Measurements from ENCODE around the gene CFAP65. TPM values are rescaled to one million over a fixed set of nuclear protein-coding genes. Genes with fewer than 3 reads are reported as not detected.

CFAP65 gene
- total and polyA plus RNA-seq, 2 of the 13 experiments (the other 11 are each of a cell fraction or from before 2014, with no cell fraction given) = 0.05 TPM; not detected in 1

DNA sequence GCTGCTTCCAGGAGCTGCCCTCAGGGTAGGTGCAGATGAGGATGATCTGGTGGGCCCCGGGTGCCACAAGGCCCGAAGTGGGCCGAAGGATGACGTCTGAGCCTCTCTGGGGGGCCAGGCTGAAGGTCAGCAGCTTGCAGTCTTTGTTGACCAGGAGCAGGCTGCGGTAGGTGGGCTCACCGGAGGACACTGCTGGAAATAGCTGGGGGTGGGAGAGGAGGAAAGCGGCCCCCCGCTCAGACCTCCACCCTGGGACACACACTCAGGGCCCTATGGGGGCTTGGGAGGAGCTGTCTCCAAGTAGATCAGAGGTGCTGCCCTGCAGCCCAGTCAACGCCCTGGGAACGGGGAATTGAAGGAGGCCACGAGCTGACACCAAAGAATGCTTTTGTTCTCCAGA lies 17.3 kb downstream of the CFAP65 start:
- in situ Hi-C loops (cut with HindIII; ENCODE audit: extremely low pct_ligation_motif_present, low pct_unique_long_range_greater_than_20kb) = no loop called here

GRCh38 chr2:219023045-219023605 lies 18.2 kb downstream of the CFAP65 start:
- peaks cover 19% of the 10 kb centered on the region; the same call in 1 of the 2 replicates for H4K20me1 ChIP-seq (ENCODE audit: insufficient read depth, low read length)
- DNase-seq (ENCODE audit: low spot score) (no peak), FAIRE-seq (no peak), ATAC-seq (no peak)
- intact Hi-C loops (cut with micrococcal nuclease; ENCODE audit: unreplicated experiment) (no loop called here), in situ Hi-C loops (cut with HindIII; ENCODE audit: extremely low pct_ligation_motif_present, low pct_unique_long_range_greater_than_20kb) (no loop called here)
- no TSS peak for BruUV-seq (replicated peaks)
- no peaks in the 10 kb centered on the region for H3K79me2 ChIP-seq (ENCODE audit: insufficient read depth, low read length)
- no peaks in the 10 kb centered on the region for H3K36me3 ChIP-seq (replicated peaks in 1 of 2; ENCODE audit: control insufficient read depth in 1 of 2, insufficient read depth in 2 of 2, low read length in 2 of 2)
- no peaks in the 10 kb centered on the region for H3K4me1 ChIP-seq (ENCODE audit: insufficient read depth, low read length)
- ChIA-PET CTCF (ENCODE audit: low intra/inter-chr PET ratio, low total read pairs) (no interaction called here), POLR2A (no interaction called here)
- WGBS (ENCODE audit: low lambda C conversion rate) = 34% methylated on average over 12 of the region's 12 CpGs
- no peak overlapping the region for H2AFZ ChIP-seq (ENCODE audit: low read length)
- H3K27ac ChIP-seq (ENCODE audit: extremely low read length, insufficient read depth, low read length) = no peak overlapping the region
- H3K4me3 ChIP-seq (replicated peaks in 1 of 3; ENCODE audit: insufficient read depth in 1 of 3, low read depth in 2 of 3, low read length in 3 of 3) = no peak overlapping the region
- H3K9ac ChIP-seq (ENCODE audit: insufficient read depth, low read depth, low read length) = no peak overlapping the region
- H3K4me2 ChIP-seq (ENCODE audit: low read depth, low read length) = no peak overlapping the region
- H3K9me3 ChIP-seq (ENCODE audit: low read length) = no peaks in the 10 kb centered on the region
- H3K27me3 ChIP-seq (ENCODE audit: control insufficient read depth in 1 of 2, insufficient read depth in 2 of 2, low read length in 2 of 2) = peaks cover 40 to 94% of the 10 kb centered on the region in 2 experiments
- no peak for TF ChIP-seq AGO2 (optimal IDR thresholded peaks at IDR 0.05; ENCODE audit: low read depth, low read length)
- no peak for TF ChIP-seq CREM (IDR thresholded peaks at IDR 0.05)
- TF ChIP-seq CREM (CRISPR knock-in tag; IDR thresholded peaks at IDR 0.05) = no peak
- TF ChIP-seq ZNF333 (CRISPR knock-in tag; IDR thresholded peaks at IDR 0.05; ENCODE audit: borderline replicate concordance) = no peak
- TF ChIP-seq, protein P1, sequence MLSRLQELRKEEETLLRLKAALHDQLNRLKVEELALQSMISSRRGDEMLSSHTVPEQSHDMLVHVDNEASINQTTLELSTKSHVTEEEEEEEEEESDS (CRISPR knock-in tag; IDR thresholded peaks at IDR 0.05; ENCODE audit: borderline replicate concordance) = no peak
- no peak for TF ChIP-seq ZNF841 (CRISPR knock-in tag; IDR thresholded peaks at IDR 0.05; ENCODE audit: borderline replicate concordance)
- TF ChIP-seq ZNF142 (CRISPR knock-in tag; IDR thresholded peaks at IDR 0.05) = no peak
- TF ChIP-seq SMYD3 (CRISPR knock-in tag; IDR thresholded peaks at IDR 0.05) = no peak
- no peak for TF ChIP-seq TP53 (CRISPR knock-in tag; conservative IDR thresholded peaks at IDR 0.05)
- TF ChIP-seq ZNF761 (CRISPR knock-in tag; conservative IDR thresholded peaks at IDR 0.05) = no peak
- TF ChIP-seq RAD21 (CRISPR knock-in tag; IDR thresholded peaks at IDR 0.05) = no peak

More for the DNA sequence above, 17.3 kb downstream of the CFAP65 start:
- ATAC-seq (no peak), FAIRE-seq (no peak), DNase-seq (ENCODE audit: low spot score) (no peak)
- Histone ChIP-seq H3K4me2 (ENCODE audit: low read depth, low read length) (no peak overlapping the region), H3K79me2 (ENCODE audit: insufficient read depth, low read length) (no peaks in the 10 kb centered on the region), H3K4me3 (replicated peaks in 1 of 3; ENCODE audit: insufficient read depth in 1 of 3, low read depth in 2 of 3, low read length in 3 of 3) (no peak overlapping the region), H4K20me1 (ENCODE audit: insufficient read depth, low read length) (peaks cover 13% of the 10 kb centered on the region; the same call in 1 of the 2 replicates), H3K27me3 (ENCODE audit: control insufficient read depth in 1 of 2, insufficient read depth in 2 of 2, low read length in 2 of 2) (peaks cover 35 to 94% of the 10 kb centered on the region in 2 experiments), H3K27ac (ENCODE audit: extremely low read length, insufficient read depth, low read length) (no peak overlapping the region), H3K36me3 (replicated peaks in 1 of 2; ENCODE audit: control insufficient read depth in 1 of 2, insufficient read depth in 2 of 2, low read length in 2 of 2) (no peaks in the 10 kb centered on the region), H2AFZ (ENCODE audit: low read length) (no peak overlapping the region), H3K9ac (ENCODE audit: insufficient read depth, low read depth, low read length) (no peak overlapping the region), H3K9me3 (ENCODE audit: low read length) (no peaks in the 10 kb centered on the region), H3K4me1 (ENCODE audit: insufficient read depth, low read length) (no peaks in the 10 kb centered on the region)
- 9% methylated on average over 11 of the region's 11 CpGs for WGBS (ENCODE audit: low lambda C conversion rate)
- ChIA-PET CTCF (ENCODE audit: low intra/inter-chr PET ratio, low total read pairs) (no interaction called here), POLR2A (no interaction called here)
- intact Hi-C loops (cut with micrococcal nuclease; ENCODE audit: unreplicated experiment) = no loop called here
- BruUV-seq (replicated peaks) = no TSS peak
- no peak for TF ChIP-seq ZNF136 (CRISPR knock-in tag; IDR thresholded peaks at IDR 0.05; ENCODE audit: low read depth)
- no peak for TF ChIP-seq SNAI1 (CRISPR knock-in tag; IDR thresholded peaks at IDR 0.05; ENCODE audit: borderline replicate concordance)
- TF ChIP-seq TAF15 (IDR thresholded peaks at IDR 0.05; ENCODE audit: low read depth, low read length, poor library complexity, severe bottlenecking) = no peak
- no peak for TF ChIP-seq MLLT10 (CRISPR knock-in tag; IDR thresholded peaks at IDR 0.05)
- no peak for TF ChIP-seq CCDC6 (CRISPR knock-in tag; IDR thresholded peaks at IDR 0.05)
- TF ChIP-seq ZNF296 (CRISPR knock-in tag; conservative IDR thresholded peaks at IDR 0.05) = no peak
- no peak for TF ChIP-seq GFI1 (CRISPR knock-in tag; IDR thresholded peaks at IDR 0.05; ENCODE audit: borderline replicate concordance)

Data from HepG2 (cell line).